Immature natural killer cell (primary cell): ENCODE results near the gene ZBTB11. TPM values are rescaled to one million over a fixed set of nuclear protein-coding genes. Genes with fewer than 3 reads are reported as not detected.
"Not testable (repeated sequence)": the region's sequence is repeated elsewhere in the genome, so short reads cannot be mapped to it uniquely, and the experiment has no call there.

ENCODE experiments used
- DNase-seq, 3 donors: peaks; one replicate each; pipeline ENCODE4 v3.0.0; 2022; ENCODE audit warnings: mixed read lengths in 1 of 3
- H3K27ac Mint-ChIP-seq, 6 donors: one replicate each; pipeline ENCODE4 v1.8.0; 2020; ENCODE audit warnings: mixed read lengths in 6 of 6, mild to moderate bottlenecking in 5 of 6, inconsistent platforms in 4 of 6, moderate library complexity in 3 of 6
- H3K27me3 Mint-ChIP-seq, 3 donors: one replicate each; pipeline ENCODE4 v1.8.0; 2020 to 2021; ENCODE audit warnings: low read depth in 3 of 3, mild to moderate bottlenecking in 3 of 3, mixed read lengths in 3 of 3, moderate library complexity in 3 of 3, inconsistent platforms in 1 of 3
- H3K36me3 Mint-ChIP-seq, 3 donors: one replicate each; pipeline ENCODE4 v1.8.0; 2020; ENCODE audit warnings: mixed read lengths in 3 of 3, inconsistent platforms in 2 of 3, mild to moderate bottlenecking in 2 of 3
- H3K4me1 Mint-ChIP-seq, 2 donors: one replicate each; pipeline ENCODE4 v1.8.0; 2020; ENCODE audit warnings: inconsistent platforms in 2 of 2, mild to moderate bottlenecking in 2 of 2, mixed read lengths in 2 of 2, moderate library complexity in 1 of 2
- H3K4me3 Mint-ChIP-seq, 5 donors: one replicate each; pipeline ENCODE4 v1.8.0; 2020; ENCODE audit warnings: mild to moderate bottlenecking in 5 of 5, mixed read lengths in 5 of 5, inconsistent platforms in 3 of 5, moderate library complexity in 3 of 5
- H3K9me3 Mint-ChIP-seq, 6 donors: one replicate each; pipeline ENCODE4 v1.8.0; 2020; ENCODE audit warnings: mild to moderate bottlenecking in 6 of 6, mixed read lengths in 6 of 6, inconsistent platforms in 4 of 6, moderate library complexity in 3 of 6
- polyA plus RNA-seq, 3 donors: library from polyadenylated mRNA; unstranded; fragments of 300-500 nt; fragmentation: Illumina TruSeq; gene quantifications; one replicate each; pipeline ENCODE4 v1.2.3, GENCODE V29; 2021

Gene ZBTB11
- polyA plus RNA-seq, 3 donors from 2014 or later: 6.4 to 19.2 (median 12.5) TPM

- Mint-ChIP-seq H3K27me3 (no peaks in the 10 kb centered on the region), H3K9me3 (no peaks in the 10 kb centered on the region), H3K27ac (no peak overlapping the region), H3K4me3 (no peak overlapping the region), H3K4me1 (no peaks in the 10 kb centered on the region), H3K36me3 (no peaks in the 10 kb centered on the region)
- no peak for DNase-seq
Observed at GRCh38 chr3:101703169-101703568, 26.2 kb upstream of the ZBTB11 start.

GRCh38 chr3:101702726-101703125 is 25.8 kb upstream of the ZBTB11 start:
- H3K27me3 Mint-ChIP-seq: no peaks in the 10 kb centered on the region
- no peak for DNase-seq
- no peak overlapping the region for H3K27ac Mint-ChIP-seq
- H3K36me3 Mint-ChIP-seq: no peaks in the 10 kb centered on the region
- H3K4me3 Mint-ChIP-seq: no peak overlapping the region
- H3K9me3 Mint-ChIP-seq: no peaks in the 10 kb centered on the region
- H3K4me1 Mint-ChIP-seq: no peaks in the 10 kb centered on the region

GRCh38 chr3:101701696-101702634 is 25.0 kb upstream of the ZBTB11 start:
- H3K36me3 Mint-ChIP-seq: no peaks in the 10 kb centered on the region
- no peaks in the 10 kb centered on the region for H3K27me3 Mint-ChIP-seq
- H3K4me3 Mint-ChIP-seq: no peak overlapping the region
- no peak for DNase-seq
- H3K4me1 Mint-ChIP-seq: no peaks in the 10 kb centered on the region
- no peak overlapping the region for H3K27ac Mint-ChIP-seq
- no peaks in the 10 kb centered on the region for H3K9me3 Mint-ChIP-seq

GRCh38 chr3:101695779-101696372 is 18.9 kb upstream of the ZBTB11 start:
- H3K27me3 Mint-ChIP-seq: no peaks in the 10 kb centered on the region
- no peaks in the 10 kb centered on the region for H3K4me1 Mint-ChIP-seq
- no peak overlapping the region for H3K4me3 Mint-ChIP-seq
- peak; percentile 40 to 56 (median 52) for DNase-seq
- no peaks in the 10 kb centered on the region for H3K9me3 Mint-ChIP-seq
- H3K36me3 Mint-ChIP-seq: no peaks in the 10 kb centered on the region
- no peak overlapping the region for H3K27ac Mint-ChIP-seq

- not testable (repeated sequence) for H3K27ac Mint-ChIP-seq, H3K4me3 Mint-ChIP-seq
Observed at GRCh38 chr3:101694836-101695235, 17.9 kb upstream of the ZBTB11 start.

GRCh38 chr3:101693540-101693939 is 16.6 kb upstream of the ZBTB11 start:
- peak in 2 of 3 donors; percentile 22 to 28 for DNase-seq
- H3K4me3 Mint-ChIP-seq, H3K27me3 Mint-ChIP-seq: not testable (repeated sequence)

More at GRCh38 chr3:101694836-101695235, 17.9 kb upstream of the ZBTB11 start:
- DNase-seq, H3K36me3 Mint-ChIP-seq, H3K4me1 Mint-ChIP-seq, H3K27me3 Mint-ChIP-seq, H3K9me3 Mint-ChIP-seq: not testable (repeated sequence)

GRCh38 chr3:101691685-101692671 is 15.0 kb upstream of the ZBTB11 start:
- H3K4me3 Mint-ChIP-seq, H3K27ac Mint-ChIP-seq, H3K9me3 Mint-ChIP-seq, H3K4me1 Mint-ChIP-seq, DNase-seq, H3K36me3 Mint-ChIP-seq, H3K27me3 Mint-ChIP-seq: not testable (repeated sequence)

More at GRCh38 chr3:101693540-101693939, 16.6 kb upstream of the ZBTB11 start:
- H3K9me3 Mint-ChIP-seq, H3K27ac Mint-ChIP-seq, H3K4me1 Mint-ChIP-seq, H3K36me3 Mint-ChIP-seq: not testable (repeated sequence)

DNA sequence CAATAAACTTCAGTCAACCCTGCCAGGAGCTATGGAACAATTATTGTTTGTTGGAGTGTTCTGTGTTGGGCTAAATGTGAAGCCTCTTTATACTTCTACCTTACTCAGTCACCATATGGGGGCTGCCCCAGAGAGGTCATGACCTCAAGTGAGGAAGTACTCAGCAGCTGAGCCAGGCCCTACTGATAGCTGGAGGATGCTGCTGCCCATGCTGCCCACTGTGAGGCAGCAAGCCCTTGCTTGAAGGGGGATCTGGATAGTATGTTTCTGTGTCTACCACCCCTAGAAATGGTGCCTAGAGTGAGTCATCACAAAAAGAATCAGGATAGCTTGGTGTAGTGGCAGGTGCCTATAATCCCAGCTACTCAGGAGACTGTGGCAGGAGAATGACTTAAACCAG is 14.0 kb upstream of the ZBTB11 start:
- no peaks in the 10 kb centered on the region for H3K9me3 Mint-ChIP-seq
- H3K4me3 Mint-ChIP-seq: no peak overlapping the region
- no peaks in the 10 kb centered on the region for H3K36me3 Mint-ChIP-seq
- H3K27me3 Mint-ChIP-seq: peaks cover 11 to 14% (median 12%) of the 10 kb centered on the region in 3 donors
- peaks cover 17% of the 10 kb centered on the region in 2 donors for H3K4me1 Mint-ChIP-seq
- DNase-seq: no peak
- H3K27ac Mint-ChIP-seq: no peak overlapping the region

DNA sequence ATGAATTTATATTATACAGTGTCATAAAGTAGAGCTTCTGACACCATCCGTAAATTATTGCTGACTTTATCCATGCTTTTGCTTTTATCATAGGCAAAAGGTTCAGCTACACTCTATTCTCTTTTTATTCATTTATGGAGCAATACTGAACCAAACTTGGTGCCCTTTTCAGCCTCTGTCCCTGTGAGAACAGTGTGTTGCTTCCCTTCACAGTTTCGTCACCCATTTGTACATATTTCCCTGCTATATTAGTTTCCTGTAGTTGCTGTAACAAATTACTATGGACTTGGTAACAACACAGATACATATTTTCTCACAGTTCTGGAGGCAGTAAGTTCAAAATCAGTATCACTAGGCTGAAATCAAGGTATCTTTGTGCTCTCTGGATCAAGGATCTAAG is 12.4 kb upstream of the ZBTB11 start:
- Mint-ChIP-seq H3K4me1 (peaks cover 30 to 33% of the 10 kb centered on the region in 2 donors), H3K4me3 (peak overlapping the region in 2 of 5 donors; percentile 27 to 48), H3K36me3 (peaks cover 0 to 11% (median 6%) of the 10 kb centered on the region in 3 donors), H3K27ac (peak overlapping the region in 5 of 6 donors; percentile 3 to 58 (median 19)), H3K27me3 (peaks cover 15 to 16% (median 16%) of the 10 kb centered on the region in 3 donors), H3K9me3 (no peaks in the 10 kb centered on the region)
- no peak for DNase-seq

DNA sequence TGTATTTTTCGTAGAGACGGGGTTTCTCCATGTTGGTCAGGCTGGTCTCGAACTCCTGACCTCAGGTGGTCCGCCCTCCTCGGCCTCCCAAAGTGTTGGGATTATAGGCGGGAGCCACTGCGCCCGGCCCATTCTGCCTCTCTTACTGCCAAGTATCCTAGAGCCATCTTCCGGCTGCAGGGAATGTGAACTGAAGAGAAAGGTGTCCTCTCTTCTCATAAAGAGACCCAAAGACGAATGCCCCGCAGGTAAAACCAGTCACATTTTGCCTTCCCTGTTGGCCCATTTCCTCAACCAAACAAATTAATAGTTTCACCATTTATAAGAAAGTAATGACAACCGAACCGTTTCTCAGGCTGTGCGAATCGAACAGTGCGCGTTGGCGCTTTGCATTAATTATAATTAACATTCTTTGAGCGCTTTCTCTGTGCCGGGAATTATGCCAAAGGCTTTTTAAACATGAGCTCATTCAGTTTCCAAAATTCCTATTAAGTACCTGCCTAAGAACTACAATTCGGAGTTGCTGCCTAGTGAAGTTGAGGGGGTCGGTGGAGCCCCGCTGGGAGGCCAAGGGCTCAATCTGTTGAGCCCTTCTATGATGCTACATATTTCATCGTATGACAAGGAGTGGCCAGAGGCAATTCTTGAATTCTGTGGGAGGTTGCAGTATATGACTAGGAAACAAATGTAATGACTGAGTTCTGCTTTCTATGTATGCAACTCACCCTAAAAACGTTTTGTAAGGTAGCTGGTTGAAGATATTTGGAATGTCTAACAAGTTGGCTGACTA is 10.4 kb upstream of the ZBTB11 start:
- H3K4me3 Mint-ChIP-seq: peak overlapping the region; percentile 99 to 100 (median 100)
- peak overlapping the region; percentile 95 to 100 (median 99) for H3K27ac Mint-ChIP-seq
- H3K4me1 Mint-ChIP-seq: peaks cover 30 to 33% of the 10 kb centered on the region in 2 donors
- H3K27me3 Mint-ChIP-seq: peaks cover 15 to 16% (median 16%) of the 10 kb centered on the region in 3 donors
- H3K9me3 Mint-ChIP-seq: no peaks in the 10 kb centered on the region
- DNase-seq: no peak
- peaks cover 0 to 12% (median 11%) of the 10 kb centered on the region in 3 donors for H3K36me3 Mint-ChIP-seq

DNA sequence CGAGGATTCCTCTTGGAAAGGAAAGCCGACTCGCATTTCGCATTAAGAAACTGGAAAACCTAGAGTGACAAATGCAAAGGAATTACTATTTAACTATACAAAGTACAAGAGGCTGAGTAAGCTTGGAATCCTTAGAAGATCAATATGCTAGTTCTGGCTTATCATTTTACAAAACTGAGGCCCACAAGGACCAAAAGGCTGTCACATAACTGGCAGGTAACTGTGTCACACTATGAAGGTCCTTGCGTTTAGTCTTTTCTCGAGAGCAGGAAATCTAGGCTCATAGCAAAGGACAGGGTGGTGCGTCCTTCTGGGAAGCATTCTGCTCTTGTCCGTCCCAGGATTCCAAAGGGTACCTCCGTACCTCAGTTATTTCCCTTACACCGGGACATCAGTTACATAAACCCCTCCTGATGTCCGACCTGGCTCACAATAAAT is 9.0 kb upstream of the ZBTB11 start:
- Mint-ChIP-seq H3K27me3 (peaks cover 15 to 16% (median 16%) of the 10 kb centered on the region in 3 donors), H3K4me1 (peaks cover 30 to 40% of the 10 kb centered on the region in 2 donors), H3K27ac (peak overlapping the region; percentile 95 to 100 (median 99)), H3K36me3 (peaks cover 0 to 20% (median 16%) of the 10 kb centered on the region in 3 donors), H3K4me3 (peak overlapping the region; percentile 99 to 100 (median 100)), H3K9me3 (no peaks in the 10 kb centered on the region)
- DNase-seq: no peak

- H3K36me3 Mint-ChIP-seq: peaks cover 0 to 25% (median 20%) of the 10 kb centered on the region in 3 donors
- peak overlapping the region; percentile 99 to 100 (median 100) for H3K4me3 Mint-ChIP-seq
- peaks cover 15 to 16% (median 16%) of the 10 kb centered on the region in 3 donors for H3K27me3 Mint-ChIP-seq
- H3K27ac Mint-ChIP-seq: peak overlapping the region; percentile 95 to 100 (median 99)
- DNase-seq: no peak
- peaks cover 30 to 44% of the 10 kb centered on the region in 2 donors for H3K4me1 Mint-ChIP-seq
- H3K9me3 Mint-ChIP-seq: no peaks in the 10 kb centered on the region
Observed at GRCh38 chr3:101685050-101685400, 8.1 kb upstream of the ZBTB11 start.
